Measurements from ENCODE around the gene ARMC12.

The ARMC12 gene

DNA sequence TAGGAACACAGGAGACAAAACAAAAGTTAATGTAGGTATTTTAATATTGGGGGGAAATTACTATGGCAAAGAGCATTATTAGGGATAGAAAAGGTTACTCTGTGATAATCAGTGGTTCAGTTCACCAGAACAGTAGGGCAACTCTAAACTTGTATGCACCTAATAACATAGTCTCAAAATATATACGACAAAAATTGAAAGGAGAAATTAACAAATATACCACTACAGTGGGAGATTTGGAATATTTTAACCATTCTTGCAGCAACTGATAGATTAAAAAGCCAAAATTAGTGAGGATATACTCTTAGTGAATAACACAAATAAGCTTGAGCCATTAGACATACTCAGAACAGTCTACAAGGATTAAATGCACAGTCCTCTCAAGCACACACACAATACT, 11.0 kb downstream of the ARMC12 start:
- no peak for DNase-seq
- H3K36me3 ChIP-seq (ENCODE audit: control insufficient read depth, insufficient read depth, low read length), result no peaks in the 10 kb centered on the region
- no peaks in the 10 kb centered on the region for H3K9me3 ChIP-seq (ENCODE audit: control insufficient read depth, low read length)
- no peaks in the 10 kb centered on the region for H3K27me3 ChIP-seq (replicated peaks; ENCODE audit: control insufficient read depth, insufficient read depth, low read length, poor library complexity, severe bottlenecking)
- H3K4me3 ChIP-seq (ENCODE audit: insufficient read depth, low read depth, low read length, poor library complexity, severe bottlenecking), result no peak overlapping the region
- no peak overlapping the region for H3K27ac ChIP-seq (ENCODE audit: insufficient read depth, low read length, poor library complexity, severe bottlenecking)
- no peaks in the 10 kb centered on the region for H3K4me1 ChIP-seq (ENCODE audit: control insufficient read depth, insufficient read depth, low read length, poor library complexity, severe bottlenecking)

DNA sequence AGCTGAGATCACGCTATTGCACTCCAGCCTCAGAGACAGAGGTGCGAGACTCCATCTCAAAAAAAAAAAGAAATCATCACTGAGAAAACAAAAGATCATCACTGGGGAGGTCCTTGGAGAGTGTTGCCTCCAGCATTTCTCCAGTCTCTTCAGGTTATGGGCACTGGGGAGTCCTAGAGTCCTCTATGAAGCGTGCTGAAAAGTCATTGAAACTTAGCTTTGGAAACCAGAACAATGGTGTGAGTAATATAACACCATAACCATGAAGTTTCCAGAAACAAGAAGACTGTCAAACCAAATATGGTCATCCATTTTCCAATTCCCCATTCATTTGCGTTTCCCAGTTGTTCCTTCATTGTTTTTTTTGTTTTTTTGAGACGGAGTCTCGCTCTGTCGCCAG, 13.7 kb downstream of the ARMC12 start:
- Histone ChIP-seq H3K9me3 (ENCODE audit: control insufficient read depth, low read length) (no peaks in the 10 kb centered on the region), H3K4me3 (ENCODE audit: insufficient read depth, low read depth, low read length, poor library complexity, severe bottlenecking) (no peak overlapping the region), H3K27ac (ENCODE audit: insufficient read depth, low read length, poor library complexity, severe bottlenecking) (no peak overlapping the region), H3K36me3 (ENCODE audit: control insufficient read depth, insufficient read depth, low read length) (no peaks in the 10 kb centered on the region), H3K4me1 (ENCODE audit: control insufficient read depth, insufficient read depth, low read length, poor library complexity, severe bottlenecking) (no peaks in the 10 kb centered on the region), H3K27me3 (replicated peaks; ENCODE audit: control insufficient read depth, insufficient read depth, low read length, poor library complexity, severe bottlenecking) (no peaks in the 10 kb centered on the region)
- DNase-seq, result no peak

DNA sequence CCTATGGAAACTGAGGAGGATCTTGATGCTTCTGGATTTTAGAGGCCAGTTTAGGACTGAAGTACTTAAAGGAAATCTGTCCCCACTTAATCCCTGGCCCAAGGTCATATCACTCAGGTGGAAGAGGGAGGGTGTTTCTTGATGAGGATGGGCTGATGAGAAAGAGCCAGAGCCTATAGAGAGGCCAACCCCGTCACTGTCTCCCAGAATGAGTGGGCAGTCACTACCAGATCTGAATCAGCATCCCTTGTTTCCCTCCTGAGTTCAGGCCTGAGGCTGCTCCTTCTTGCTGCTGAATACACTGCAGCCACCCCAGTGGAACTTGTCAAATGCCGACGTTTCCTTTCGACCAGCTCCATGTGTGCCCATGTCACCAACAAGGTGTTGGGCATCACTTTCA, 14.8 kb downstream of the ARMC12 start:
- no peak overlapping the region for H3K4me3 ChIP-seq (ENCODE audit: insufficient read depth, low read depth, low read length, poor library complexity, severe bottlenecking)
- H3K27me3 ChIP-seq (replicated peaks; ENCODE audit: control insufficient read depth, insufficient read depth, low read length, poor library complexity, severe bottlenecking), result no peaks in the 10 kb centered on the region
- no peak overlapping the region for H3K27ac ChIP-seq (ENCODE audit: insufficient read depth, low read length, poor library complexity, severe bottlenecking)
- no peaks in the 10 kb centered on the region for H3K9me3 ChIP-seq (ENCODE audit: control insufficient read depth, low read length)
- H3K4me1 ChIP-seq (ENCODE audit: control insufficient read depth, insufficient read depth, low read length, poor library complexity, severe bottlenecking), result no peaks in the 10 kb centered on the region
- H3K36me3 ChIP-seq (ENCODE audit: control insufficient read depth, insufficient read depth, low read length), result no peaks in the 10 kb centered on the region
- no peak for DNase-seq

DNA sequence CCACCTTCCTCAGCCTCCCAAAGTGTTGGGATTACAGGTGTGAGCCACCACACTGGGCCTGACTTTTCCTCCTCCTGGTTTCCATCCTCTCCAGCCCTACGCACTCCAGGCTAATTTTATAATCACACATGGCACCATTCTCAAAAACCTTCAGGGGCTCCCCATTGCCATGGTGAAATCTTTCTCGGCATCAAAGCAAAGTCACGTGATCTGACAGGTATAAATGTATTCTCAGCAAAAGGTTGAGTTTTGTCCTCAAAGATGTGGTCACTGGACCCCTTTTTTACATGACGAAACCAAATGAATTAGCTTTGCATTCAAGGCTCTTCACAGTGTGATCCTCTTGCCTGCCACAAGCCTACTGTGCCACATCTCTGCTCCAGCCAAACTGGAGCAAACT, 15.5 kb downstream of the ARMC12 start:
- no peaks in the 10 kb centered on the region for H3K36me3 ChIP-seq (ENCODE audit: control insufficient read depth, insufficient read depth, low read length)
- DNase-seq, result no peak
- H3K27me3 ChIP-seq (replicated peaks; ENCODE audit: control insufficient read depth, insufficient read depth, low read length, poor library complexity, severe bottlenecking), result no peaks in the 10 kb centered on the region
- no peaks in the 10 kb centered on the region for H3K4me1 ChIP-seq (ENCODE audit: control insufficient read depth, insufficient read depth, low read length, poor library complexity, severe bottlenecking)
- H3K4me3 ChIP-seq (ENCODE audit: insufficient read depth, low read depth, low read length, poor library complexity, severe bottlenecking), result no peak overlapping the region
- H3K27ac ChIP-seq (ENCODE audit: insufficient read depth, low read length, poor library complexity, severe bottlenecking), result no peak overlapping the region
- no peaks in the 10 kb centered on the region for H3K9me3 ChIP-seq (ENCODE audit: control insufficient read depth, low read length)

DNA sequence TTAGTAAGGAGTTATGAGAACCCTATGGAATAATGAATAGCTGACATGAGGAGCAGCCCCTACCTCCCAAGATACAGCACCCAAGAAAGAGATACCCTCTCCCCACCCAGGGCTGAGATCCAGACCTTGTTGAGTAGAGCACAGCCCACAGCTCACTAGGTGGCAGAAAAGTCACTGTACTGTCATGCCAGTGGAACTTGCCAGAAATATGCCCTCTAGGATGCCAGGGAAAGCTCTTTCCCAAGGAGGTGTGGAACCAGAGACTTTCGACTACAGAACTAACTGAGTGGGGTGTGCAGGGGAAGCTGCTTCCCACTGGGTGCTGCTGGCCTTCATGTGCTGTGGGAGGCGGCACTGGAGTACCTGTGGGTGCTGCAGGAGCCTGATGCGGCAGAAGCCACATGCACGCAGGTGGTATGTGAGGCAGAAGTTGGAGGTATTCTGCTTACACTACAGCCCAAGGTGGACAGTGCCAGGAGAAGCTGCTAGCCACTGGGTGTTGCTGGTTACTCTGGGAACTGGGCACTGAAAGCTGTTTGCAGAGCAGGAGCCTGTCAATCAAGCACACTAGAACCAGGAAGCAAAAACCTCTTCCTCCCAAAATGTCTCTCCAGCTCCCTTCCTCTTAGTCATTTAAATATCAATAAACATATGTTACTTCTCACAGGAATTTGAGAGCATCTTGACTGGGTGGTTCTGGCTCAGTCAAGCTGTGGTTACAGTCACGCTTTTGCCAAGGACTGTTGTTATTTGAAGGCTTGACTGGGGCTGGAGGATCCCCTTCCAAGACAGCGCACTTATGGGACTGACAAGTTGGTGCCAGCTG, 17.8 kb downstream of the ARMC12 start:
- H3K9me3 ChIP-seq (ENCODE audit: control insufficient read depth, low read length), result no peaks in the 10 kb centered on the region

DNA sequence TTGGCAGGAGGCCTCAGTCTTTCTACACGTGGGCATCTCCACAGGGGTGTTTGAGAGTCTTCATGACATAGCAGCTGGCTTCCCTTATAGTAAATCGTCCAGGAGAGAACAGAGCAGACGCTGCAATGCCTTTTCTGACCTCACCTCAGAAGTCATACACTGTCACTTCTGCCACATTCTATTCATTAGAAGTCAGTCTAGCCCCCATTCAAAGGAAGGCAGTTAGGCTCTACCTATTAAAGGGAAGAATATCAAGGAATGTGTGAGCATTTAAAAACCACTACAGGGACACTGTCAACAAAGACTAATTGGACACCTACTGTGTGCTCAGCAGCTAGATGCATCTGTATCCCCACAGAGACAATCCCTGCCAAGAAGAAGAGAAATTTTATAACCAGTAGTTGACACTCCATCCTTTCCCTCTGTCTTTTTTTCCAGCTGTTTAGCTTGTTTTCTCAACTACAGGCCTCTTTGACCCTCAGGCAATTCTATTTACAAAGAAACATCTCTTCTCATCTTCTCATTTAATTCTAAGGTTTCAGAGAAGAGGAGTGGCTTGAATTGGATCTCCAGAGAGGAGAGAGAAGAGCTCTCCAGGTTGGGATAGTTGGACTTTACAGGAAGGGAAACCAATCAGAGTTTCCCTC, 18.6 kb downstream of the ARMC12 start:
- no peaks in the 10 kb centered on the region for H3K36me3 ChIP-seq (ENCODE audit: control insufficient read depth, insufficient read depth, low read length)
- H3K27me3 ChIP-seq (replicated peaks; ENCODE audit: control insufficient read depth, insufficient read depth, low read length, poor library complexity, severe bottlenecking), result no peaks in the 10 kb centered on the region
- DNase-seq, result no peak
- H3K4me3 ChIP-seq (ENCODE audit: insufficient read depth, low read depth, low read length, poor library complexity, severe bottlenecking), result no peak overlapping the region
- H3K4me1 ChIP-seq (ENCODE audit: control insufficient read depth, insufficient read depth, low read length, poor library complexity, severe bottlenecking), result no peaks in the 10 kb centered on the region
- H3K9me3 ChIP-seq (ENCODE audit: control insufficient read depth, low read length), result no peaks in the 10 kb centered on the region
- no peak overlapping the region for H3K27ac ChIP-seq (ENCODE audit: insufficient read depth, low read length, poor library complexity, severe bottlenecking)

More for the DNA sequence above, 17.8 kb downstream of the ARMC12 start:
- no peaks in the 10 kb centered on the region for H3K27me3 ChIP-seq (replicated peaks; ENCODE audit: control insufficient read depth, insufficient read depth, low read length, poor library complexity, severe bottlenecking)
- H3K36me3 ChIP-seq (ENCODE audit: control insufficient read depth, insufficient read depth, low read length), result no peaks in the 10 kb centered on the region
- H3K4me1 ChIP-seq (ENCODE audit: control insufficient read depth, insufficient read depth, low read length, poor library complexity, severe bottlenecking), result no peaks in the 10 kb centered on the region
- H3K27ac ChIP-seq (ENCODE audit: insufficient read depth, low read length, poor library complexity, severe bottlenecking), result no peak overlapping the region
- DNase-seq, result no peak
- H3K4me3 ChIP-seq (ENCODE audit: insufficient read depth, low read depth, low read length, poor library complexity, severe bottlenecking), result no peak overlapping the region

DNA sequence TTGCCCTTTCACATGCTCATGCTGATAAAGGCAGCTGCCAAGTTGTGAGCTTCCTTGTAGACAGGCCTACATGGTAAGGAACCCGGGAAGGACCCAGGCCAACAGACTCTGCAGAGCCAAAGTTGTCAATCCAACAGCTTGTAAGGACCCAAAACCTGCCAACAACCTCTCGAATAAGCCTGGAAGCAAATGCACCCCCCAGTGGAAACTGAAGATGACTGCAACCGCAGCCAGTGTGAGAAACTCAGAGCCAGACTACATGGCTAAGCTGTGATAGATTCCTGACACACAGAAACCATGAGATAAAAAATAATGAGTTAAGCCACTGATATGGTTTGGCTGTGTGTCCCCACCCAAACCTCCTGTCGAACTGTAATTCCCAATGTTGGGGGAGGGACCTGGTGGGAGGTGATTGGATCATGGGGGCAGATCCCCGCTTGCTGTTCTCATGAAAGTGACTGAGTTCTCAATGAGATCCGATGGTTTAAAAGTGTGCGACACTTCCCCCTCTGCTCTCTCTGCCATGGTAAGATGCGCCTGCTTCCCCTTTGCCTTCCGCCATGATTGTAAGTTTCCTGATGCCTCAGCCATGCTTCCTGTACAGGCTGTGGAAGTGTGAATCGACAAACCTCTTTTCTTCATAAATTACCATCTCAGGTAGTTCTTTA, 20.8 kb downstream of the ARMC12 start:
- no peak for DNase-seq
- H3K27ac ChIP-seq (ENCODE audit: insufficient read depth, low read length, poor library complexity, severe bottlenecking), result no peak overlapping the region

DNA sequence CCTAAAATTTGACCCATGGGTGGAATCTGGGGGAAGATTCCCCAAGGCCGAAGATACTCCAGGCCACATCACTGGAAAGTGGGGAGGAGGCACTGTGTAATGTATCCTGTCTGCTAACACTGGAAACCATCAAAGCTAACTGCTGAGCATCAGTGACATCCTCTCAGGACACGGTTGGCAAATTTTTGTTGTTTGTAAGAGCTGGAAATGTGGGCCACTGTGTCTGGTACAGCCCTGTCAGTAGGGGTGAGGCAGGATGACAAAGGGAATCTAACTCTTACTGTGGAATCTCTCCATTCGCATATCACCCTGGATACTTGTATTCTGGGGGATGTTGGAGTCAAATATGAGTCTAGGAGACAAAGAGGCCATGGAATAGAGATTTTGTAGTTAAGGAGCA, 22.6 kb downstream of the ARMC12 start:
- no peaks in the 10 kb centered on the region for H3K4me1 ChIP-seq (ENCODE audit: control insufficient read depth, insufficient read depth, low read length, poor library complexity, severe bottlenecking)
- no peak for DNase-seq
- H3K27ac ChIP-seq (ENCODE audit: insufficient read depth, low read length, poor library complexity, severe bottlenecking), result no peak overlapping the region
- H3K36me3 ChIP-seq (ENCODE audit: control insufficient read depth, insufficient read depth, low read length), result no peaks in the 10 kb centered on the region
- no peak overlapping the region for H3K4me3 ChIP-seq (ENCODE audit: insufficient read depth, low read depth, low read length, poor library complexity, severe bottlenecking)
- H3K27me3 ChIP-seq (replicated peaks; ENCODE audit: control insufficient read depth, insufficient read depth, low read length, poor library complexity, severe bottlenecking), result peaks cover 9% of the 10 kb centered on the region
- no peaks in the 10 kb centered on the region for H3K9me3 ChIP-seq (ENCODE audit: control insufficient read depth, low read length)

More for the DNA sequence above, 20.8 kb downstream of the ARMC12 start:
- H3K9me3 ChIP-seq (ENCODE audit: control insufficient read depth, low read length), result no peaks in the 10 kb centered on the region
- H3K4me1 ChIP-seq (ENCODE audit: control insufficient read depth, insufficient read depth, low read length, poor library complexity, severe bottlenecking), result no peaks in the 10 kb centered on the region
- H3K4me3 ChIP-seq (ENCODE audit: insufficient read depth, low read depth, low read length, poor library complexity, severe bottlenecking), result no peak overlapping the region
- H3K27me3 ChIP-seq (replicated peaks; ENCODE audit: control insufficient read depth, insufficient read depth, low read length, poor library complexity, severe bottlenecking), result no peaks in the 10 kb centered on the region
- H3K36me3 ChIP-seq (ENCODE audit: control insufficient read depth, insufficient read depth, low read length), result no peaks in the 10 kb centered on the region

DNA sequence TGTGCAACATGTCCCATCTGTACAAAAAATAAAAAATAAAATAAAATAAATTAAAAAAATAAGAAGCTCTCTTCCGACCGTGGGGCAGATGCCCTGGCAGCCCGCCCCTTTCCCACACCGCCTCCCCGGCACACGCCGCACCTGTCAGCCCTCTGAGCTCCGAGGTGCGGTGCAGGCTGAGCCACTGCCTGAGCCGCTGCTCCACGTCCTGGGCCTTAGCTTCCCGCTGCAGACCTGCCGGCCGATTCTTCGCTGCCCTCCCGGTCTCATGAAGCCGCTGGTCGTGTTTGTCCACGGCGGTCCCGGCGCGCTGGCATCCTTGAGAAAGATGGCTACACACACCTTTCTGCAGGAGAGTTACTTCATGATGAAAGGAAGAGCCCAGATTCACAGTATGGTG, 28.9 kb downstream of the ARMC12 start:
- Histone ChIP-seq H3K27me3 (replicated peaks; ENCODE audit: control insufficient read depth, insufficient read depth, low read length, poor library complexity, severe bottlenecking) (peaks cover 14% of the 10 kb centered on the region), H3K27ac (ENCODE audit: insufficient read depth, low read length, poor library complexity, severe bottlenecking) (no peak overlapping the region), H3K4me1 (ENCODE audit: control insufficient read depth, insufficient read depth, low read length, poor library complexity, severe bottlenecking) (no peaks in the 10 kb centered on the region), H3K36me3 (ENCODE audit: control insufficient read depth, insufficient read depth, low read length) (no peaks in the 10 kb centered on the region), H3K9me3 (ENCODE audit: control insufficient read depth, low read length) (no peaks in the 10 kb centered on the region), H3K4me3 (ENCODE audit: insufficient read depth, low read depth, low read length, poor library complexity, severe bottlenecking) (no peak overlapping the region)
- no peak for DNase-seq

DNA sequence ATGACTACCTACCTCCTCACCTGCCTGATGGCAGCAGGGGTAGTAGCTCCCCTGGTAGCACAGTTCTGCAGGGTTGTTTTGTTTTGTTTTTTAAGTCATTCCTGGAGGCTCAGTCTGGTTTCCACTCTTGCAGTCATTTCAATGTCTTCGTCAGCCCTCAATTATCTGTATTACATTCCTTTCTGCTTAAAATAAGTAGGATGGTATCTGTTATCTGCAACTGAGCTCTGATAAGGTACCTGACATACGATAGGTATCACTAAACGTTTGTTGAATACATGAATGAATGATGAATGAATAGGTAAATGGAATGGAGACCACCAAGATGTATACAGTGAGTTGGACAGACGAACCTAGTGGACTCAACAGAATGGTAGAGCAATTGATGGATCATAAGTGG, 32.4 kb downstream of the ARMC12 start:
- Histone ChIP-seq H3K4me3 (ENCODE audit: insufficient read depth, low read depth, low read length, poor library complexity, severe bottlenecking) (no peak overlapping the region), H3K27me3 (replicated peaks; ENCODE audit: control insufficient read depth, insufficient read depth, low read length, poor library complexity, severe bottlenecking) (peaks cover 7% of the 10 kb centered on the region), H3K9me3 (ENCODE audit: control insufficient read depth, low read length) (no peaks in the 10 kb centered on the region), H3K4me1 (ENCODE audit: control insufficient read depth, insufficient read depth, low read length, poor library complexity, severe bottlenecking) (no peaks in the 10 kb centered on the region), H3K27ac (ENCODE audit: insufficient read depth, low read length, poor library complexity, severe bottlenecking) (no peak overlapping the region), H3K36me3 (ENCODE audit: control insufficient read depth, insufficient read depth, low read length) (no peaks in the 10 kb centered on the region)
- DNase-seq, result no peak

All from effector memory CD4-positive, alpha-beta T cell (primary cell).